Right cardiac atrium (tissue), 5 donors: Measurements from ENCODE around the gene CRTC3. TPM values are rescaled to one million over a fixed set of nuclear protein-coding genes. Genes with fewer than 3 reads are reported as not detected.

ENCODE experiments used
- ATAC-seq, 2 donors: fragments of 200-7000 bp; cut with Tn5 transposase; one replicate each; pipeline versions ENCODE4 v1.8.0 to v1.9.1; 2020; ENCODE audit warnings: moderate library complexity in 2 of 2, mild to moderate bottlenecking in 1 of 2
- DNase-seq, 3 donors: peaks; one replicate each; pipeline ENCODE4 v3.0.0-alpha.2; 2020
- H3K27ac ChIP-seq: one replicate; pipeline ENCODE4 v1.5.1; 2013; ENCODE audit warnings: mild to moderate bottlenecking, low read length, control low read depth, moderate library complexity
- H3K27me3 ChIP-seq: one replicate; pipeline ENCODE4 v1.6.1; 2013; ENCODE audit not compliant: control insufficient read depth, insufficient read depth
- H3K4me1 ChIP-seq: one replicate; pipeline ENCODE4 v1.6.1; 2013; ENCODE audit warnings: low read length; ENCODE audit not compliant: control insufficient read depth, insufficient read depth
- H3K4me3 ChIP-seq: one replicate; pipeline ENCODE4 v1.5.1; 2013; ENCODE audit warnings: low read length, control low read depth
- H3K9me3 ChIP-seq: one replicate; pipeline ENCODE4 v1.6.1; 2013; ENCODE audit warnings: low read length; ENCODE audit not compliant: control insufficient read depth
- WGBS: extraction: QIAGEN DNeasy Blood & Tissue Kit; methylation state at CpG from one replicate; pipeline ENCODE4 v1.1.7; 2013; 5-methylcytosine and 5-hydroxymethylcytosine counted together
- intact Hi-C, 4 donors: fragments of 100-400 bp; cut with DNase I; formaldehyde crosslinking; loops; one replicate each; pipeline versions ENCODE4 v1.11.0 to v1.14.0; 2022 to 2023
- long read RNA-seq, 4 donors: library from polyadenylated mRNA; unstranded; transcript quantifications; one replicate each; pipeline ENCODE4 v2.0.0, GENCODE V29; 2020 to 2021
- polyA plus RNA-seq: library from polyadenylated mRNA; stranded (reverse); fragments of 200-250 nt; gene quantifications from one replicate; pipeline ENCODE4 v1.2.3, GENCODE V29; 2013
- total RNA-seq, 4 donors: library from RNA; stranded (reverse); fragmentation: NEBNext Ultra II Directional; extraction: Animal tissue kit (Norgen Biotek cat#: 25700); gene quantifications; one replicate each; pipeline ENCODE4 v1.2.1, GENCODE V29; 2021
- donor health status: healthy with polysubstance abuse.
- donor health status: DM: no; HTN: yes; CAD: no.
- donor health status: DM: no; HTN: no; CAD: no.
- donor health status: DM: no; HTN: yes; CAD: no; lungs with severe emphysema.
- donor health status: DM: yes; HTN: yes; CAD: no.

Gene CRTC3, protein sequence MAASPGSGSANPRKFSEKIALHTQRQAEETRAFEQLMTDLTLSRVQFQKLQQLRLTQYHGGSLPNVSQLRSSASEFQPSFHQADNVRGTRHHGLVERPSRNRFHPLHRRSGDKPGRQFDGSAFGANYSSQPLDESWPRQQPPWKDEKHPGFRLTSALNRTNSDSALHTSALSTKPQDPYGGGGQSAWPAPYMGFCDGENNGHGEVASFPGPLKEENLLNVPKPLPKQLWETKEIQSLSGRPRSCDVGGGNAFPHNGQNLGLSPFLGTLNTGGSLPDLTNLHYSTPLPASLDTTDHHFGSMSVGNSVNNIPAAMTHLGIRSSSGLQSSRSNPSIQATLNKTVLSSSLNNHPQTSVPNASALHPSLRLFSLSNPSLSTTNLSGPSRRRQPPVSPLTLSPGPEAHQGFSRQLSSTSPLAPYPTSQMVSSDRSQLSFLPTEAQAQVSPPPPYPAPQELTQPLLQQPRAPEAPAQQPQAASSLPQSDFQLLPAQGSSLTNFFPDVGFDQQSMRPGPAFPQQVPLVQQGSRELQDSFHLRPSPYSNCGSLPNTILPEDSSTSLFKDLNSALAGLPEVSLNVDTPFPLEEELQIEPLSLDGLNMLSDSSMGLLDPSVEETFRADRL
- total RNA-seq (10 to 100 TPM; 27.2 to 35.5 (median 30.6) TPM), polyA plus RNA-seq (15.1 TPM)
- long read RNA-seq, donor 1, full-length matches to known transcripts: 8 of 40 reads
- long read RNA-seq, donor 1, partial matches to known transcripts: 12 of 40 reads
- long read RNA-seq, donor 1, other reads (novel, unspliced or antisense): 20 of 40 reads
- long read RNA-seq, donor 2, full-length matches to known transcripts: 6 of 21 reads
- long read RNA-seq, donor 2, partial matches to known transcripts: 3 of 21 reads
- long read RNA-seq, donor 2, other reads (novel, unspliced or antisense): 12 of 21 reads
- long read RNA-seq, donor 3, full-length matches to known transcripts: 6 of 84 reads
- long read RNA-seq, donor 3, partial matches to known transcripts: 73 of 84 reads
- long read RNA-seq, donor 3, other reads (novel, unspliced or antisense): 5 of 84 reads
- long read RNA-seq, donor 4, full-length matches to known transcripts: 3 of 18 reads
- long read RNA-seq, donor 4, partial matches to known transcripts: 5 of 18 reads
- long read RNA-seq, donor 4, other reads (novel, unspliced or antisense): 10 of 18 reads

- WGBS: 1% methylated on average over 104 of the region's 104 CpGs
- peak; percentile 91 to 95 for ATAC-seq
- intact Hi-C loops: loop anchor here in 2 of 4 donors (5.0 to 10.0 kb wide), 2 partner anchors 73 to 75 kb away; no protein-coding TSS in a partner anchor
Measured at GRCh38 chr15:90529371-90530249, at the start of gene CRTC3. Gene CRTC3, plus strand, starts transcription at chr15:90529923. Its CDS starts 149 bp downstream, at chr15:90530072.

GRCh38 chr15:90481023-90481422 is 48.7 kb upstream of the CRTC3 start:
- Histone ChIP-seq H3K4me1 (no peaks in the 10 kb centered on the region), H3K4me3 (no peak overlapping the region), H3K27me3 (no peaks in the 10 kb centered on the region), H3K27ac (no peak overlapping the region), H3K9me3 (no peaks in the 10 kb centered on the region)
- DNase-seq: no peak
- no peak for ATAC-seq
- WGBS: 71% methylated on average over 3 of the region's 3 CpGs
- intact Hi-C loops: loop anchor here in 3 of 4 donors (5.0 to 10.0 kb wide), 2 partner anchors 119 to 156 kb away; no protein-coding TSS in a partner anchor

More at GRCh38 chr15:90529371-90530249, at the start of gene CRTC3:
- Histone ChIP-seq H3K27me3 (no peaks in the 10 kb centered on the region), H3K4me3 (peak within 1 kb of the TSS; percentile 87), H3K4me1 (peaks cover 2% of the 10 kb centered on the region), H3K9me3 (no peaks in the 10 kb centered on the region), H3K27ac (peak within 1 kb of the TSS; percentile 89)
- DNase-seq: peak; percentile 45 to 84 (median 81)

DNA sequence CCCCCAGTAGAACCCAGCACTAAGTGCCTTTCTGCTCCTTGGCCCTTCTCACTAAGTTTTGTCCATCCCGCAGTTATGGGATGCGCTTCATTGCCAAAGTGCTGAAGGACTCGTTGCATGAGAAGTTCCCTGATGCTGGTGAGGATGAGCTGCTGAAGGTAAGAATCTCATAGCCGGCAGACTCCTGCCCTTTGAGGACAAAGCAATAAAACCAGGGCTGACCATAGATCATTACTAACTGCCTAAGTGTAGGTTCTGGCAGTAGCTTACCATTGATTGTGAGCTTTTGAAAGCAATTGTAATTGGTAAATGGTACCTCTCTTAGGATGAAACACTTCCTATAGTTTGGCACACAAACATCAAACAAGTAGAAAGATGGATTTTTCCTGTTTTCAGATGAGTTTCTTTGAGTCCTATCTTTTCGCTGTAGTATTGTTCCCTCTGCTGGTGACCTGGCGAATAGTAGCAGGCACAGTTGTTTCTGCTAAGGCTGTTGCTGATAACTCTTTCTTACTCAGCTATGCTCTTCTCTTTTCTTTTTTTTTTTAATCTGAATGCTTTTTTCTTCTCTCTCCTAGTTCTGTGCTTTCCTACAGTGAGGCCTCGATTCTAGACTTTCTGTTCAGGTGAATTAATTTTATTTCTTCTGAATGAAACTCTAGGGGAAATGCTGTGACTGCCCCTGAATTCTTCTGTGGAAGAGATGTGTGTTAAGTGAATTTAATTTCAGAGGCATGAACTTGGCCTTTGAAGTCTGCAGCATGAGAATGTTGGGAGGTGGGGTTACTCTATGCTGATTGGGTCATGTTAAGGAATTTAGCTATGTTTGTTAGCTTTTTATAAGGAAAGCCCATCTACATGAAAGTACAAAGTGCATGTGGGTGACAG is 47.4 kb upstream of the CRTC3 start:
- no peak for DNase-seq
- Histone ChIP-seq H3K27ac (no peak overlapping the region), H3K27me3 (no peaks in the 10 kb centered on the region), H3K4me3 (no peak overlapping the region), H3K4me1 (no peaks in the 10 kb centered on the region), H3K9me3 (no peaks in the 10 kb centered on the region)
- peak; percentile 48 to 58 for ATAC-seq
- intact Hi-C loops: loop anchor here in 3 of 4 donors (1.0 to 10.0 kb wide), 4 partner anchors 120 to 162 kb away; no protein-coding TSS in a partner anchor
- WGBS: 56% methylated on average over 7 of the region's 7 CpGs

- no peaks in the 10 kb centered on the region for H3K4me1 ChIP-seq
- no peak overlapping the region for H3K4me3 ChIP-seq
- H3K9me3 ChIP-seq: no peaks in the 10 kb centered on the region
- DNase-seq: no peak
- H3K27ac ChIP-seq: no peak overlapping the region
- no peaks in the 10 kb centered on the region for H3K27me3 ChIP-seq
- WGBS: 88% methylated on average over 1 of the region's 1 CpG
- intact Hi-C loops: loop anchor here in 3 of 4 donors (2.0 to 10.0 kb wide), 3 partner anchors 121 to 162 kb away; no protein-coding TSS in a partner anchor
- no peak for ATAC-seq
Measured at GRCh38 chr15:90483012-90483307, 46.8 kb upstream of the CRTC3 start.

DNA sequence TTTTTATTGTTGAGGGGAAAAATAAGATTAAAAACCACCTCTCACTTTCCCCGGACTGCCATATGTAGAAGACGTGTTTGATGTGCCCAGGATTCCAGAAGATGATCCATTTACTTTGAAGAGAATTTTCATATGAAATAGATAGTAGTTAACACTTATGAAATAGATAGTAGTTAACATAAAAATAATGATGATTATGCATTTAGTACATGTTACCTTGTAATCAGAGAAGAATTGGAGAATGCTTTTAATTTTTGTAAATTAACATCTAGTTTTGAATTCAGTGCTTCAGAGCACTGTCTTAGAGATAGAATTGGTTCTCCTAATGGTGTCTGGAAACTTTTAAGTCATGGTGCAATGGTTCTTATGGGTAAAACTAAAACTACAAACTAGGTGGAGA is 46.1 kb upstream of the CRTC3 start:
- DNase-seq (no peak), ATAC-seq (no peak)
- Histone ChIP-seq H3K4me1 (no peaks in the 10 kb centered on the region), H3K9me3 (no peaks in the 10 kb centered on the region), H3K27ac (no peak overlapping the region), H3K4me3 (no peak overlapping the region), H3K27me3 (no peaks in the 10 kb centered on the region)
- 88% methylated on average over 2 of the region's 2 CpGs for WGBS
- intact Hi-C loops: loop anchor here in 3 of 4 donors (2.0 to 10.0 kb wide), 3 partner anchors 121 to 163 kb away; no protein-coding TSS in a partner anchor

DNA sequence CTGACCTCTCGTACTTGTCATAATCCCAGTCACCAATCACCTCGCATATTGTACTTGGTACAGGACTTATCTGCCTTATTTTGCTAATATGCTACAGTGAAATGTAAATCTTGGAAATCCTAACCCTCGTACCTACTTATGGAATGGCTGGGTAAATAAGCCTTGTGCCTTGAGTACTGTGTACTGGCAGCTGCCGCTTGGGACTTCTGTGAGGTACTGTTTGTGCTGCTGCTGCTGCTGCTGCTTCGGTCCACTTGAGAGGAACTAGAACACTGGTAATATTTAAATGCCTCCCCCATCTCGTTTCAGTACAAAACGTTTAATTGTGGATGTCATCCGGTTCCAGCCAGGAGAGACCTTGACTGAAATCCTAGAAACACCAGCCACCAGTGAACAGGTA is 42.5 kb upstream of the CRTC3 start:
- WGBS: 94% methylated on average over 8 of the region's 8 CpGs

DNA sequence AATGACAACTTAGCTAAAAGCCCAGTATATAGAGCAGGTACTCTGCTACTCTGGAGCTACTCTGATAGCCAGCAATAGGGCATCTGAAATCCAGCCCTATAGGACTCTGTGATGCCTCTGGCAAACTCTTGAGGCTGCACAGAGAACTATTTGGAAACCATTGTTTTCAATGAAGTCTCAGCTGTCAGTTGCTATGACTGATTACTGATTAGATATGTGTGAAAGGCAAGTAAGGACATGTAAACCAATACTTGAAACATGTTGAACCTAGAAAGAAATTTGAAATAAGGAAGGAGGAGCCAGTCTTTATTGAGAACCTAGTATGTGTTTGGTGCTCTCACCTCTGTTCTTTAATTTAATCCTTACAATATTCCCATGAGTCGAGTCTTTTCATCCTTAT is 40.2 kb upstream of the CRTC3 start:
- no peak for DNase-seq
- no peak for ATAC-seq
- H3K4me1 ChIP-seq: no peaks in the 10 kb centered on the region
- no peak overlapping the region for H3K4me3 ChIP-seq
- intact Hi-C loops: loop anchor here in 2 of 4 donors (5.0 to 10.0 kb wide), 2 partner anchors 165 to 167 kb away; no protein-coding TSS in a partner anchor
- H3K27ac ChIP-seq: no peak overlapping the region
- WGBS: 98% methylated on average over 1 of the region's 1 CpG
- H3K9me3 ChIP-seq: no peaks in the 10 kb centered on the region
- no peaks in the 10 kb centered on the region for H3K27me3 ChIP-seq

More for the DNA sequence above, 42.5 kb upstream of the CRTC3 start:
- H3K27me3 ChIP-seq: no peaks in the 10 kb centered on the region
- no peak overlapping the region for H3K27ac ChIP-seq
- DNase-seq: no peak
- H3K9me3 ChIP-seq: no peaks in the 10 kb centered on the region
- intact Hi-C loops: loop anchor here in 2 of 4 donors (5.0 to 10.0 kb wide), 2 partner anchors 162 to 165 kb away; no protein-coding TSS in a partner anchor
- H3K4me3 ChIP-seq: no peak overlapping the region
- H3K4me1 ChIP-seq: no peaks in the 10 kb centered on the region
- no peak for ATAC-seq

- H3K4me1 ChIP-seq: no peaks in the 10 kb centered on the region
- WGBS: 96% methylated on average over 2 of the region's 2 CpGs
- no peak for ATAC-seq
- intact Hi-C loops: loop anchor here in 2 of 4 donors (5.0 to 10.0 kb wide), 2 partner anchors 165 to 168 kb away; no protein-coding TSS in a partner anchor
- no peaks in the 10 kb centered on the region for H3K9me3 ChIP-seq
- H3K27ac ChIP-seq: no peak overlapping the region
- no peaks in the 10 kb centered on the region for H3K27me3 ChIP-seq
- no peak for DNase-seq
- H3K4me3 ChIP-seq: no peak overlapping the region
Measured at GRCh38 chr15:90489944-90490343, 39.8 kb upstream of the CRTC3 start.

DNA sequence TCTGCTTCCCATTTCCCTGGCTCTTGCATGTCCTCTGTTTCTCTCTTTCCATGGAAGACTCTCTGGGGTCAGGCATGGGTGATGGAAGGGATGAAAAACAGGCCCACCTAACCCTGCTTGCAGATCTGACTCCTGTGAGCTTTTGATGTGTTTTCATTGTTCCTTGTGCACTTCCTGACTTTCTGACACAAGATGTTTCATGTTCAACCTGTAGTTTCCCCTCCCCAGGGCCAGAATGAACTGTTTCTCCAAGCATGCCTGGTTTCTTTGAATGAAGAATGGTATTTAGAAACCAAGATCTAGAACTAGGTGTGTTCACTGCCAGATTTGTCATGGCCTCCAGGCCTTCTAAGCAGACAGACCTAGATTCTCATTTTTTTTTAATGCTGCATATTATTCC is 36.1 kb upstream of the CRTC3 start:
- H3K4me1 ChIP-seq: no peaks in the 10 kb centered on the region
- intact Hi-C loops: no loop called here
- no peak for DNase-seq
- no peaks in the 10 kb centered on the region for H3K27me3 ChIP-seq
- ATAC-seq: no peak
- H3K27ac ChIP-seq: no peak overlapping the region
- H3K4me3 ChIP-seq: no peak overlapping the region
- H3K9me3 ChIP-seq: no peaks in the 10 kb centered on the region
